Natural killer cell (primary cell): ENCODE data around the gene FHL2. TPM values are rescaled to one million over a fixed set of nuclear protein-coding genes. Genes with fewer than 3 reads are reported as not detected.

Source experiments
- ATAC-seq, 3 donors: fragments of 150-1000 bp in 2 of 3; fragments of 200-7000 bp in 1 of 3; cut with Tn5 transposase; 1 replicate in 1 of 3; 2 replicates in 2 of 3; pipeline ENCODE4 v1.10.0; 2021; ENCODE audit warnings: mild to moderate bottlenecking in 2 of 3, moderate library complexity in 2 of 3
- DNase-seq, 2 donors: peaks; one replicate each; pipeline versions ENCODE4 v3.0.0 to v3.0.0-alpha.2; 2013 to 2021; ENCODE audit warnings: mixed read lengths in 1 of 2
- H3K27ac ChIP-seq: one replicate; pipeline ENCODE4 v1.5.1; 2013; ENCODE audit warnings: mild to moderate bottlenecking, low read length
- H3K27me3 ChIP-seq: one replicate; pipeline ENCODE4 v1.6.1; 2013; ENCODE audit warnings: low read length; ENCODE audit not compliant: control insufficient read depth, insufficient read depth
- H3K36me3 ChIP-seq: one replicate; pipeline ENCODE4 v1.6.1; 2013; ENCODE audit warnings: low read length; ENCODE audit not compliant: control insufficient read depth, insufficient read depth
- H3K4me1 ChIP-seq: one replicate; pipeline ENCODE4 v1.6.1; 2013; ENCODE audit warnings: low read length; ENCODE audit not compliant: control insufficient read depth, insufficient read depth
- H3K4me3 ChIP-seq: one replicate; pipeline ENCODE4 v1.5.1; 2013; ENCODE audit warnings: low read length
- H3K9me3 ChIP-seq: one replicate; pipeline ENCODE4 v1.6.1; 2013; ENCODE audit warnings: low read length; ENCODE audit not compliant: control insufficient read depth, insufficient read depth
- H3K27ac Mint-ChIP-seq, 2 donors: one replicate each; pipeline ENCODE4 v1.8.0; 2022; ENCODE audit warnings: mild to moderate bottlenecking in 2 of 2, mixed read lengths in 2 of 2, moderate library complexity in 1 of 2
- H3K27me3 Mint-ChIP-seq, 2 donors: one replicate each; pipeline ENCODE4 v1.8.0; 2022; ENCODE audit warnings: low read depth in 2 of 2, mixed read lengths in 2 of 2
- H3K36me3 Mint-ChIP-seq: one replicate; pipeline ENCODE4 v1.8.0; 2022; ENCODE audit warnings: mixed read lengths
- H3K4me1 Mint-ChIP-seq, 2 donors: one replicate each; pipeline ENCODE4 v1.8.0; 2022; ENCODE audit warnings: mixed read lengths in 2 of 2
- H3K4me3 Mint-ChIP-seq: one replicate; pipeline ENCODE4 v1.8.0; 2022; ENCODE audit warnings: mild to moderate bottlenecking, moderate library complexity, mixed read lengths
- H3K9me3 Mint-ChIP-seq, 2 donors: one replicate each; pipeline ENCODE4 v1.8.0; 2022; ENCODE audit warnings: mixed read lengths in 2 of 2
- WGBS: methylation state at CpG from one replicate; pipeline ENCODE4 v1.1.7; 2013; ENCODE audit warnings: missing lambda C conversion rate; ENCODE audit not compliant: insufficient coverage; 5-methylcytosine and 5-hydroxymethylcytosine counted together
- intact Hi-C: fragments of 100-400 bp; cut with micrococcal nuclease; formaldehyde crosslinking; loops from one replicate; pipeline ENCODE4 v1.14.2; 2022
- total RNA-seq, 4 donors: library from RNA; stranded (reverse); fragments of 120-200 nt in 1 of 4; gene quantifications; one replicate each; pipeline versions ENCODE4 v1.2.3 to v1.2.4, GENCODE V29; 2013 to 2022
- TF ChIP-seq, protein P1 (sequence below): fragments of 200-600 bp; IDR thresholded peaks from one replicate; pipeline ENCODE4 v1.8.0; 2022; ENCODE audit warnings: antibody characterized with exemption

The FHL2 gene
- total RNA-seq, 3 donors from 2014 or later (not counting 1 experiment from before 2014, with no cell fraction given): 0.26 to 1.3 (median 0.84) TPM

- Histone ChIP-seq H3K27me3 (no peaks in the 10 kb centered on the region), H3K9me3 (no peaks in the 10 kb centered on the region), H3K27ac (no peak overlapping the region), H3K4me1 (peaks cover 4% of the 10 kb centered on the region), H3K4me3 (no peak overlapping the region), H3K36me3 (peaks cover 2% of the 10 kb centered on the region)
- peak in 2 of 3 donors; percentile 5 to 39 for ATAC-seq
- intact Hi-C loops: no loop called here
- H3K27ac Mint-ChIP-seq: no peak overlapping the region
- H3K36me3 Mint-ChIP-seq: peaks cover 3% of the 10 kb centered on the region
- TF ChIP-seq, protein P1, sequence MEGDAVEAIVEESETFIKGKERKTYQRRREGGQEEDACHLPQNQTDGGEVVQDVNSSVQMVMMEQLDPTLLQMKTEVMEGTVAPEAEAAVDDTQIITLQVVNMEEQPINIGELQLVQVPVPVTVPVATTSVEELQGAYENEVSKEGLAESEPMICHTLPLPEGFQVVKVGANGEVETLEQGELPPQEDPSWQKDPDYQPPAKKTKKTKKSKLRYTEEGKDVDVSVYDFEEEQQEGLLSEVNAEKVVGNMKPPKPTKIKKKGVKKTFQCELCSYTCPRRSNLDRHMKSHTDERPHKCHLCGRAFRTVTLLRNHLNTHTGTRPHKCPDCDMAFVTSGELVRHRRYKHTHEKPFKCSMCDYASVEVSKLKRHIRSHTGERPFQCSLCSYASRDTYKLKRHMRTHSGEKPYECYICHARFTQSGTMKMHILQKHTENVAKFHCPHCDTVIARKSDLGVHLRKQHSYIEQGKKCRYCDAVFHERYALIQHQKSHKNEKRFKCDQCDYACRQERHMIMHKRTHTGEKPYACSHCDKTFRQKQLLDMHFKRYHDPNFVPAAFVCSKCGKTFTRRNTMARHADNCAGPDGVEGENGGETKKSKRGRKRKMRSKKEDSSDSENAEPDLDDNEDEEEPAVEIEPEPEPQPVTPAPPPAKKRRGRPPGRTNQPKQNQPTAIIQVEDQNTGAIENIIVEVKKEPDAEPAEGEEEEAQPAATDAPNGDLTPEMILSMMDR: no peak
- H3K4me3 Mint-ChIP-seq: no peak overlapping the region
- WGBS: 40% methylated on average over 15 of the region's 15 CpGs
- no peaks in the 10 kb centered on the region for H3K9me3 Mint-ChIP-seq
- peaks cover 7 to 8% of the 10 kb centered on the region in 2 donors for H3K27me3 Mint-ChIP-seq
- H3K4me1 Mint-ChIP-seq: peaks cover 20 to 28% of the 10 kb centered on the region in 2 donors
- DNase-seq: peak in 1 of 2 donors; percentile 12
Measured at GRCh38 chr2:105362862-105363591, 35.8 kb downstream of the FHL2 start.

- H3K36me3 ChIP-seq: peaks cover 13% of the 10 kb centered on the region
- Mint-ChIP-seq H3K36me3 (peaks cover 15% of the 10 kb centered on the region), H3K27me3 (peaks cover 5 to 8% of the 10 kb centered on the region in 2 donors), H3K27ac (peak overlapping the region; percentile 51 to 59), H3K4me1 (peaks cover 20 to 28% of the 10 kb centered on the region in 2 donors), H3K4me3 (no peak overlapping the region), H3K9me3 (peaks cover 2 to 4% of the 10 kb centered on the region in 2 donors)
- 48% methylated on average over 11 of the region's 11 CpGs for whole genome bisulfite sequencing
- peaks cover 4% of the 10 kb centered on the region for H3K9me3 ChIP-seq
- H3K27ac ChIP-seq: no peak overlapping the region
- DNase-seq (peak in 1 of 2 donors; percentile 64), ATAC-seq (peak in 1 of 3 donors; percentile 52)
- TF ChIP-seq, protein P1: no peak
- no peak overlapping the region for H3K4me3 ChIP-seq
- H3K27me3 ChIP-seq: no peaks in the 10 kb centered on the region
- intact Hi-C loops: no loop called here
- peaks cover 4% of the 10 kb centered on the region for H3K4me1 ChIP-seq
Measured at GRCh38 chr2:105361102-105361889, 37.6 kb downstream of the FHL2 start.

GRCh38 chr2:105358593-105358992, 40.3 kb downstream of the FHL2 start:
- no peak for ATAC-seq
- Histone ChIP-seq H3K27ac (no peak overlapping the region), H3K4me3 (no peak overlapping the region), H3K4me1 (peaks cover 4% of the 10 kb centered on the region), H3K36me3 (peaks cover 28% of the 10 kb centered on the region), H3K9me3 (peaks cover 9% of the 10 kb centered on the region), H3K27me3 (no peaks in the 10 kb centered on the region)
- H3K27ac Mint-ChIP-seq: no peak overlapping the region
- no peaks in the 10 kb centered on the region for H3K27me3 Mint-ChIP-seq
- DNase-seq: no peak
- TF ChIP-seq, protein P1: no peak
- H3K9me3 Mint-ChIP-seq: peaks cover 2 to 7% of the 10 kb centered on the region in 2 donors
- intact Hi-C loops: no loop called here
- H3K36me3 Mint-ChIP-seq: peaks cover 23% of the 10 kb centered on the region
- WGBS: 98% methylated on average over 6 of the region's 6 CpGs
- H3K4me1 Mint-ChIP-seq: peaks cover 20 to 28% of the 10 kb centered on the region in 2 donors
- no peak overlapping the region for H3K4me3 Mint-ChIP-seq
